OCI-LY1 (cell line): ENCODE results near the gene MVB12B.

ENCODE experiments used
- H2AFZ ChIP-seq: fragments of 200-600 bp; sonication (generic), shearing (Covaris generic); 2 replicates; pipeline ENCODE4 v1.6.0; 2014; ENCODE audit warnings: antibody characterized with exemption, mild to moderate bottlenecking, low read length
- H3F3A ChIP-seq: fragments of 200-600 bp; sonication (generic), shearing (Covaris generic); 2 replicates; pipeline ENCODE4 v1.6.0; 2014; ENCODE audit warnings: mild to moderate bottlenecking, antibody characterized with exemption, low read length, moderate library complexity; ENCODE audit not compliant: insufficient read depth
- H3K27ac ChIP-seq: fragments of 200-600 bp; sonication (generic); 2 replicates; pipeline ENCODE4 v1.5.1; 2014; ENCODE audit warnings: low read length, mixed run types, mild to moderate bottlenecking, low read depth; ENCODE audit not compliant: poor library complexity, severe bottlenecking
- H3K27me3 ChIP-seq: fragments of 200-600 bp; sonication (generic); 2 replicates; pipeline ENCODE4 v1.6.0; 2014; ENCODE audit warnings: antibody characterized with exemption, mild to moderate bottlenecking, low read length, moderate library complexity; ENCODE audit not compliant: insufficient read depth
- H3K36me3 ChIP-seq: fragments of 200-600 bp; sonication (generic); 2 replicates; pipeline ENCODE4 v1.6.1; 2014; ENCODE audit warnings: mild to moderate bottlenecking, antibody characterized with exemption, low read length, moderate library complexity, mixed read lengths; ENCODE audit not compliant: insufficient read depth
- H3K4me1 ChIP-seq: fragments of 200-600 bp; sonication (generic); 2 replicates; pipeline ENCODE4 v1.5.1; 2014; ENCODE audit warnings: mild to moderate bottlenecking, low read length, moderate library complexity; ENCODE audit not compliant: insufficient read depth, severe bottlenecking
- H3K4me2 ChIP-seq: fragments of 200-600 bp; sonication (generic), shearing (Covaris generic); 2 replicates; pipeline ENCODE4 v1.6.1; 2014; ENCODE audit warnings: low read length
- H3K4me3 ChIP-seq: fragments of 200-600 bp; sonication (generic); 2 replicates; pipeline ENCODE4 v1.5.1; 2014; ENCODE audit warnings: low read length, low read depth, mild to moderate bottlenecking, mixed read lengths; ENCODE audit not compliant: poor library complexity, severe bottlenecking
- H3K79me2 ChIP-seq: fragments of 200-600 bp; shearing (Covaris generic); 2 replicates; pipeline ENCODE4 v1.6.1; 2016; ENCODE audit warnings: mixed run types, low read length, mixed read lengths; ENCODE audit not compliant: insufficient read depth
- H3K9ac ChIP-seq: fragments of 200-600 bp; sonication (generic), shearing (Covaris generic); 2 replicates; pipeline ENCODE4 v1.6.1; 2014; ENCODE audit warnings: mild to moderate bottlenecking, low read length, mixed read lengths
- H3K9me2 ChIP-seq: fragments of 200-600 bp; sonication (generic), shearing (Covaris generic); 2 replicates; pipeline ENCODE4 v1.6.1; 2014; ENCODE audit warnings: low read depth, mild to moderate bottlenecking, low read length, mixed read lengths
- H3K9me3 ChIP-seq: fragments of 200-600 bp; shearing (Covaris generic); 2 replicates; pipeline ENCODE4 v1.6.1; 2014; ENCODE audit warnings: low read length, mixed read lengths
- H4K20me1 ChIP-seq: fragments of 200-600 bp; sonication (generic), shearing (Covaris generic); 2 replicates; pipeline ENCODE4 v1.6.0; 2016; ENCODE audit warnings: mild to moderate bottlenecking, low read length; ENCODE audit not compliant: insufficient read depth
- EZH2 ChIP-seq: fragments of 200-600 bp; sonication (generic), shearing (Covaris generic); IDR thresholded peaks from 2 replicates; pipeline ENCODE4 v1.8.0; 2017; ENCODE audit warnings: borderline replicate concordance, mixed run types, mild to moderate bottlenecking, antibody characterized with exemption, low read length, moderate library complexity, mixed read lengths
- TF ChIP-seq, protein P1 (sequence below): fragments of 200-600 bp; sonication (generic), shearing (Covaris generic); IDR thresholded peaks from 2 replicates; pipeline ENCODE4 v1.5.1; 2017; ENCODE audit warnings: mild to moderate bottlenecking, antibody characterized with exemption, low read length, moderate library complexity, mixed read lengths

MVB12B gene

GRCh38 chr9:126367139-126367538 lies 40.5 kb downstream of the MVB12B start:
- no peaks in the 10 kb centered on the region for H3K79me2 ChIP-seq
- no peaks in the 10 kb centered on the region; the same call in 1 of the 2 replicates for H3K27me3 ChIP-seq
- H3K9ac ChIP-seq = no peak overlapping the region
- H2AFZ ChIP-seq = no peak overlapping the region
- no peaks in the 10 kb centered on the region for H3K9me2 ChIP-seq
- TF ChIP-seq, protein P1, sequence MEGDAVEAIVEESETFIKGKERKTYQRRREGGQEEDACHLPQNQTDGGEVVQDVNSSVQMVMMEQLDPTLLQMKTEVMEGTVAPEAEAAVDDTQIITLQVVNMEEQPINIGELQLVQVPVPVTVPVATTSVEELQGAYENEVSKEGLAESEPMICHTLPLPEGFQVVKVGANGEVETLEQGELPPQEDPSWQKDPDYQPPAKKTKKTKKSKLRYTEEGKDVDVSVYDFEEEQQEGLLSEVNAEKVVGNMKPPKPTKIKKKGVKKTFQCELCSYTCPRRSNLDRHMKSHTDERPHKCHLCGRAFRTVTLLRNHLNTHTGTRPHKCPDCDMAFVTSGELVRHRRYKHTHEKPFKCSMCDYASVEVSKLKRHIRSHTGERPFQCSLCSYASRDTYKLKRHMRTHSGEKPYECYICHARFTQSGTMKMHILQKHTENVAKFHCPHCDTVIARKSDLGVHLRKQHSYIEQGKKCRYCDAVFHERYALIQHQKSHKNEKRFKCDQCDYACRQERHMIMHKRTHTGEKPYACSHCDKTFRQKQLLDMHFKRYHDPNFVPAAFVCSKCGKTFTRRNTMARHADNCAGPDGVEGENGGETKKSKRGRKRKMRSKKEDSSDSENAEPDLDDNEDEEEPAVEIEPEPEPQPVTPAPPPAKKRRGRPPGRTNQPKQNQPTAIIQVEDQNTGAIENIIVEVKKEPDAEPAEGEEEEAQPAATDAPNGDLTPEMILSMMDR = no peak
- no peak for TF ChIP-seq EZH2
- H4K20me1 ChIP-seq = no peaks in the 10 kb centered on the region
- H3K4me3 ChIP-seq = no peak overlapping the region
- no peaks in the 10 kb centered on the region for H3K4me1 ChIP-seq
- no peaks in the 10 kb centered on the region; the same call in 1 of the 2 replicates for H3K36me3 ChIP-seq
- no peak overlapping the region for H3K27ac ChIP-seq
- no peak overlapping the region for H3K4me2 ChIP-seq
- H3K9me3 ChIP-seq = 0 out of 2 replicates have a peak, but pooled peaks cover 2% of the 10 kb centered on the region
- H3F3A ChIP-seq = no peaks in the 10 kb centered on the region

DNA sequence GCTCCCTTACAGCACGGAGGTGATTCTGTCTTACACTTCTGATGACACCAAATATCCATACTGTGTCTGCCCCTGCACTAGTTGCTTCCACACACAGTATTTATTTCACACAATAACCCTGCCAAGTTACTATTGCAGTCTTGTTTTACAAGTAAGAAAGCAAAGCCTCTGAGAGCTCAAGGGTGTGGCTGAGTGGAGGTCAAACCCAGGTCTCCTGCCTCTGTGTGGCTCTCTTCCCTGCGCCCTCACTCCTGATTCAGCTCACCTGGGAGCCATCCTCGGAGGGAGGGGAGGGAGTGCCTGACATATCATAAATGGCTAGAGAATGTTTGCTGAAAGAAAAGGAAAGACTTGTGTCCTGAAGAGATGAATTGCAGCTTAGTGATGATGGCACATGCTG lies 41.0 kb downstream of the MVB12B start:
- no peak overlapping the region for H3K4me3 ChIP-seq
- no peak for TF ChIP-seq EZH2
- TF ChIP-seq, protein P1 = no peak
- no peaks in the 10 kb centered on the region for H3K9me3 ChIP-seq
- H2AFZ ChIP-seq = no peak overlapping the region
- H3K9ac ChIP-seq = no peak overlapping the region
- H3K79me2 ChIP-seq = no peaks in the 10 kb centered on the region
- no peaks in the 10 kb centered on the region for H4K20me1 ChIP-seq
- H3F3A ChIP-seq = no peaks in the 10 kb centered on the region
- H3K4me2 ChIP-seq = no peak overlapping the region
- no peaks in the 10 kb centered on the region; the same call in 1 of the 2 replicates for H3K36me3 ChIP-seq
- H3K4me1 ChIP-seq = no peaks in the 10 kb centered on the region
- no peaks in the 10 kb centered on the region; the same call in 1 of the 2 replicates for H3K27me3 ChIP-seq
- H3K9me2 ChIP-seq = no peaks in the 10 kb centered on the region
- H3K27ac ChIP-seq = no peak overlapping the region

- H3K4me2 ChIP-seq = no peak overlapping the region
Measured at GRCh38 chr9:126368020-126368419, 41.4 kb downstream of the MVB12B start.

More at GRCh38 chr9:126368020-126368419, 41.4 kb downstream of the MVB12B start:
- Histone ChIP-seq H3K27me3 (no peaks in the 10 kb centered on the region; the same call in 1 of the 2 replicates), H3K27ac (no peak overlapping the region), H3K4me3 (no peak overlapping the region), H3K9me2 (no peaks in the 10 kb centered on the region), H4K20me1 (no peaks in the 10 kb centered on the region), H3K9me3 (no peaks in the 10 kb centered on the region), H3F3A (no peaks in the 10 kb centered on the region), H3K9ac (no peak overlapping the region), H3K4me1 (no peaks in the 10 kb centered on the region), H2AFZ (no peak overlapping the region), H3K36me3 (no peaks in the 10 kb centered on the region), H3K79me2 (no peaks in the 10 kb centered on the region)
- TF ChIP-seq, protein P1 = no peak
- no peak for TF ChIP-seq EZH2
